Stimulated activated CD8-positive, alpha-beta memory T cell treated with anti-CD3 and anti-CD28 coated beads, Interleukin-7, amount 100 ng/mL, for 1 hour (primary cell): Measurements from ENCODE around the gene FCHSD2.
"Not testable (repeated sequence)": the region's sequence is repeated elsewhere in the genome, so short reads cannot be mapped to it uniquely, and the experiment has no call there.

Experiments
- DNase-seq, 2 donors: peaks; one replicate each; pipeline ENCODE4 v3.0.0-alpha.2; 2020; ENCODE audit warnings: low read depth in 2 of 2

FCHSD2 gene

DNA sequence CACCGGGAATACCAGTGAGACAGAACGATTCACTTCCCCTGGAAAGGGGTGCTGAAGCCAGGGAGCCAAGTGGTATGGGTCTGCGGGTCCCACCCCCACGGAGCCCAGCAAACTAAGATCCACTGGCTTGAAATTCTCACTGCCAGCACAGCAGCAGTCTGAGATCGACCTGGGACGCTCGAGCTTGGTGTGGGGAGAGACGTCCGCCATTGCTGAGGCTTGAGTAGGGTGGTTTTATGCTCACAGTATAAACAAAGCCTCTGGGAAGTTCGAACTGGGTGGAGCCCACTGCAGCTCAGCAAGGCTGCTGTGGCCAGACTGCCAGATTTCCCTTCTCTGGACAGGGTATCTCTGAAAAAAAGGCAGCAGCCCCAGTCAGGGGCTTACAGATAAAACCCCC, 80.7 kb downstream of the FCHSD2 start:
- DNase-seq, result not testable (repeated sequence)

DNA sequence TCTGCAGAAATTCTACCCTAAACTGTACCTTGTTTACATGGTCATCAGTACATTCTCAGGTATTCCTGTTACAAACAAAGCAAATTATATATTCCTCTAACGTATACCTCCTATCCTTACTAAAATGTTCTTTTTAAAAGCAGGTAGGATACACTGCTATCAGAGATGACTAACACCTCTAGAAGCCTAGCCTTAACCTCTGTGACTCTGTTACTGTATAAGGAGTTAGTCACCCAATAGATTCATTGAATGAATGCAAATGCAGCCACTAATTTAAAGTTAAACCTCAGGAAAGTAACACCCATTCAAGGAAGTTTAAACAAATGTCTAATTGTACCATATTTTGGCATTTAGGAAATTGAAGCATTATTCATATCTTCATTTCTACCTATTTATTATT, 82.2 kb downstream of the FCHSD2 start:
- DNase-seq, result no peak

DNA sequence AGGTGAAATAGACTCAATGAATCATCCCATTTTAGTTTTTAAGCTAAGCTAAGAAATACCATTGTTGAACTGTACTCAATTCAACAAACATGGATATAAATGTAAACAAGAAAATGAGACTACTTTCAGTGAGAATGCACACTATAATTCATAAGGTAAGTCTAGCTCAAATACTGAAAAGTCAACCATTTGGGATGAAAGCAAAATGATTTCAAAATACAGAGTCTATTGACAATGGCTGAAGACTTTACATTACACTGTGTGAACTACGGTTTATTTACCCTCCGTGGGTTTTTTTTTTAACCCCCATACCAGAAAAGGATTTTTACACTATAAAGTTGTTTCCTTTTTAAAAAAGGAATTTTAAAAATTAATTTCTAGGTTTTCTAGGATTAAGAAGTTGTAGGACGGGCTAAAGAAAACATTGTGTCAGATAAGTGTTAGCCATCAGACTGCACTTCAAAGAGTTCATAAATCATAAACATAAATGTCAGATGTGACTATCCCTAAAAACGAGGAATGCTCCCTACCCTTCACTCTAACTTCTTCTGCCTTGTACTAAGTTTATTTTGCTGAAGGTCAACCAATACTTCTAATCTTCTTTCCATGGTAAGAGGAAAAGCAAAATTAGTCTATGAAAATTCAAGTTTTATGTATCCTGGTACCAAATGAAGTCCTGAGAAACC, 83.0 kb downstream of the FCHSD2 start:
- DNase-seq, result no peak

DNA sequence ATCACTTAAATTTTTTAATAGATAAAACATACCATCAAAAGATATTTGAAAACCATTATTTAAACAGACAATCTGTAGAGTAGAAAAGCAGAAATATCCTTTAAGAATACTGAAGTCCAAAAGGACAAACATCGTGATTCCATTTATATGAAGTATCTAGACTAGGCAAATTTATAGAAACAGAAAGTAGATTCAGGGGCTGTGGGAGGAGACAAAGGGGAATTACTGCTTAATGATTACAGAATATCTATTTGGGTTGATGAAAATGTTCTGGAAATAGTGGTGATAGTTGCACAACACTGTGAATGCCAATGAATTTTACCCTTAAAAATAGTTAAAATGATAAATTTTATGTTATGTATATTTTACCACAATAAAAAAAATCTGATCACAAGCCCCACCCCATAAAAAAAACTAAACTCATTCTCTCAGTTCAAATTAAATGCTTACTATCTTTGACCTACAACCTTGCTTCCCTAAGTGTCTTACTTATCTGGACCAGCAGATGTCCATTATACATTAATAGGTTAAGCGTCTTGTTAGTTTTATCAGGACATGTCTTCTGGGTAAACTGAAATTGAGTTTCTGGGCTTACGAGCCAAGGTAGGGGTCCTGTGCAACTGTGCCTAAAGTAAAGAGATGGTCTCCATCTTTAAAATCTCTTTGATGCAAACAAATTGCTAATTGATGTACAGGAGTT, 86.3 kb downstream of the FCHSD2 start:
- DNase-seq, result no peak

DNA sequence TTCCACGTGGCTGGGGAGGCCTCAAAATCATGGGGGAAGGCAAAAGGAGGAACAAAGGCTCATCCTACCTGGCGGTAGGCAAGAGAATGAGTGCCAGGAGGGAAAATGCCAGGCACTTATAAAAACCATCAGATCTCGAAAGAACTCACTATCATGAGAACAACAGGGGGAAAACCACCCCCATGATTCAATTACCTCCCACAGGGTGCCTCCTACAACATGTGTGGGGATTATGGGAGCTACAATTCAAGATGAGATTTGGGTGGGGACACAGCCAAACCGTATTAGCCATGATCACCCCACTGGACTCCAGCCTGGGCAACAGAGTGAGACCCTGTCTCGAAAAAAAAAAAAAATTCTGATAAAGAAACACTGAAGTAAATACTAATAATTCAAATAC, 87.1 kb downstream of the FCHSD2 start:
- no peak for DNase-seq

DNA sequence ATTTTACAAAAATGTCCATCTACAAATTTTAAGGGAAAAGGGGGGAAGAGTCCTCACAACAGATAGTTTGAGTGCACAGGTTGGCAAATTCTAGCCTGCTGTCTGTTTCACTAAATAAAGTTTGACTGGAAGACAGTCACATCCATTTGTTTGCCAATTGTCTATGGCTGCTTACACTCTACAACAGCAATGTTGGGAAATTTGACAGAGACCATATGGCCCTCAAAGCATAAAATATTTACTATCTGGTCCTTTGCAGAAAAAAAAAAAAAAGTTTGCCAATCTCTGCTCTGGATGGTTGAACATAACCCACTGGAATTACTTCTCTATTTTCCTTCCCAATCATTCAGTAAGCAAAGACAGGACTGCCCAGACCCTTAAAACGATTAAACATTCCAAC, 88.2 kb downstream of the FCHSD2 start:
- DNase-seq, result no peak

DNA sequence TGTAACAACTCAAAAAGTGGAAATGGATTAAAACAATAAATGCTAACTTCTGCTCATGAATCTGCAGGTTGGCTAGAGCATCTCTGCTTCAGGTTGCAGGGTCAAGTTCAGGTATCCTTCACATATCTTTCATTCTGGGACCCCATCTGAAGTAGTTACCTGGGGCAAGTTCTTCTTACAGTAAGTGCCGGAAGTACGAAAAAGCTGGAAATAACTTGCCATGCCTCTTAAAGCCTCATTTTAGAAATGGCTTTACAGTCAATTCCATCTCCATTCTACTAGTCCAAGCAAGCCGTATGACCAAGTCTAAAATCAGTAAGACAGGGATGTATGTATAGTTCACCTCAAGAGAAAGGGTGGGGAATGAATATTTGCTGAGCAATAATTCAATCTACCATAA, 93.7 kb downstream of the FCHSD2 start:
- DNase-seq, result no peak

DNA sequence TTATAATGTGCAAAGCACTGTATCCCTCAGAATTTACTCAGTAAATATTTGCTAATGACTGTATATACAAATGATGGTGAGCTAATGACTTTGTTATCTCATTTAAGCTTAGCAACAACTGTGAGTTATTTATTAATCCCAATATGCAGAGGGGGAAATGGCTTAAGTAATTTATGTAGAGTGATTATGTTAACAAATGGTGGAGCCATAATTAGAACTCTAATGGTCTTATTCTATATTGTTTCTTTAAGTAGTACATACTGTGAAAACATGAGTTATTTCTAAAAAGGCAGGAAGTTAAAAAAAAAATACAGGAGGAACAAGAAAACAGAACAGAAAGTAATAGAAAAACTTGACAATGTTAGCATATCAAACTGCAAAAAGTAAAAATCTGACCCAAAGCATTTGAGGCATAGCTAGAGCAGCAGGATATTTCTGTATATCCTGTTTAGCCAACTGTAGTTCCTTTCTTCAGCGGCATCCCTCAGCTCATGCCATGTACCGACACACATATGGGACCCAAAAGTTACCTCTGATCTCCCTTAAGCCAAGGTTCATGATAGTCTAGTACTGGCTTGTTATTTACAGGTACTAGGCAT, 94.2 kb downstream of the FCHSD2 start:
- DNase-seq, result no peak

DNA sequence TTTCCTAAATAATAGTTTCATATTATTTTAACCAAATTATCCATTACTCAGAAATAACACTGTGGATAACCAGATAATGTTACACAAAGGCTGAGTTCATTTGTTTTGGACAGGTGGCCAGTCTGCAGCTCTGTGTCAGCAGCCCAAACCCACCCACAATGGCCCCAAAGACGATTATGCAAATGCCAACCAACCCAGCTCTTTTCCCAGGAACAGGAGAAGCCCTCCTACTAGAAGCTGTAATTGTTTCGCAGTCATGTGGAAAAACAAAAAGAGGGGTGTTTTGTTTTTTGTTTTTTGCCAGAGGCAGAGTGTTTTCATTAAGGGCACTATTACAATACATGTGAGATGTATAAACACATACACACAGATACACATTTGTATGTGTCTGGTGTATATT, 102.1 kb downstream of the FCHSD2 start:
- DNase-seq, result no peak

DNA sequence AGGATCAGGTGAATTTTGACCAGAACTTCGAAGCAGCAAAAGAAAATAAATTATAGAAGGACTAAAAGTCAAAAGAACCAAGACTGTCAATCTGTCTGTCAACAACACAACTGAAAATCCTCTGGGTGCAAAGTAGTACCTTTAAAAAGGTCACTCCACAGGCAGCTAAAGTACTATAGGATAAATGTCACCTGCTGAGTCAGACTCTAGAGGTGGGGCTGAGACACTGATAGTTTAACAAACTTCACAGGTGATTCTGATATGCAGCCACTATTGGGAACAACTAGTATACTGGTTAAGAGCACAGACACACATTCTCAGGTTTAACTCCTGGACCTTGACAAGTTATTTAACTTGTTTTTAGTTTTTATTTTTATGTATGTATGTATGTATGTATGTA, 107.3 kb downstream of the FCHSD2 start:
- DNase-seq, result no peak

DNA sequence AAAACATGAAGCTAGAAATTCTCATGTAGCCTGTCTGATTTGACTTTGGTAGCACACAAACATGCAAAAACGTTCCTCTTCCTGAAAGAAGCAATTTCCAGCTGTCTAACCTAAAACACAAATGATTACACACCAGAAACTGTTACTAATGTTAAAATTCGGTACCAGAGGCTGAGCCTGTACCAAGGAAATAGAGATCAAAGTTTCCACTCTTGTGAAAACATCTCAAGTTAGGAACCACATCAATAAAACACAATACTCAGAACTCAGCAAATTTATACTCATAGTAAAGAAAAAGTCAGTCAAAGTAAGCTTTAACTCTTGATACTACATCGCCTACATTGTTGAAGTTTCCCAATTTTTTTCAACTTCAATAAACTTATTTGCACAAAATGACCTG, 107.8 kb downstream of the FCHSD2 start:
- no peak for DNase-seq

DNA sequence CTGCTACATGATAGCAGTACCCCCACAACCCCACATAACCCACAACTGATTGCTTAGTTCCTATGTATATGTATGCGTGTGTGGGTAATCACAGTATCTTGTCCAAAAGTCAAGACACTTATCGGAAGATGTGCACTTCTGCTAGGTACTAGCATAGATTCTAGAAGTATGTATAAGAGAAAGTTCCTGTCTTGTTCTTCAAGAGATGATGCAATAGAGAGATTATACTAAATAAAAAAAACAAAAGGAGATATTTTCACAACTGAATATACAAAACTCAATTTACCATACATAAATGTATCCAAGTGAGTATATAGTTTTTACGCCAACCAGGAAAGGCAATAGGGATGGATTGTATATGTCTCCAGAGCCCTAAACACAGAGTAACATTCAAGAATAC, 112.0 kb downstream of the FCHSD2 start:
- DNase-seq, result no peak

DNA sequence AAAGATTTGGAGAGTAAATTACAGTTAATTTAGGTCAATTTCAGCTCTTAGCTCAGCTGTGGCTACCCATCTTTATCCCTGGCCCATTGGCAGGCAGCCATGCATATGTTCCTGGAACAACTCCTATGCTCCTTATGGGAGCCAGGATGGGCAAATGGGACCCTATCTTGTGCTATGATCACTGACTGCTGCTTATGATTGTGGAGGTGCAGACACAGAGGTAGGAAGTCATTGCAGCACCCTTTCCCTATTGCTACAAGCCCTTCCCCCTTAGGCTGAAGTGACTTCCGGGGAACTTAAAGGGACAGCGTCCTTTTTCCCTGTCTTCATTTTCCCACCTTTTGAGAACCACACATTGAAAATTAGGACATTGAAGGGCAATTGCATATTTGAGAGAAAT, 112.7 kb downstream of the FCHSD2 start:
- no peak for DNase-seq

DNA sequence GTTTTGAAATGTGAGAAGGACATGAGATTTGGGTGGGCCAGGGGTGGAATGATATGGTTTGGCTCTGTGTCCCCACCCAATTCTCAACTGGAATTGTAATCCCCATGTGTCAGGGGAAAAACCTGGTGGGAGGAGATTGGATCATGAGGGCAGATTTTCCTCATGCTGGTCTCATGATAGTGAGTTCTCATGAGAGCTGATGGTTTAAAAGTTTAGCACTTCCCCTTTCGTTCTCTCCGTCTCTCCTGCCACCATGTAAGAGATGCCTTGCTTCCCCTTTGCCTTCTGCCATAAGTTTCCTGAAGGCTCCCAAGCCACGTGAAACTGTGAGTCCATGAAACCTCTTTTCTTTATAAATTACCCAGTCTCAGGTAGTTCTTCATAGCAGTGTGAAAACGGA, 113.5 kb downstream of the FCHSD2 start:
- DNase-seq, result no peak

DNA sequence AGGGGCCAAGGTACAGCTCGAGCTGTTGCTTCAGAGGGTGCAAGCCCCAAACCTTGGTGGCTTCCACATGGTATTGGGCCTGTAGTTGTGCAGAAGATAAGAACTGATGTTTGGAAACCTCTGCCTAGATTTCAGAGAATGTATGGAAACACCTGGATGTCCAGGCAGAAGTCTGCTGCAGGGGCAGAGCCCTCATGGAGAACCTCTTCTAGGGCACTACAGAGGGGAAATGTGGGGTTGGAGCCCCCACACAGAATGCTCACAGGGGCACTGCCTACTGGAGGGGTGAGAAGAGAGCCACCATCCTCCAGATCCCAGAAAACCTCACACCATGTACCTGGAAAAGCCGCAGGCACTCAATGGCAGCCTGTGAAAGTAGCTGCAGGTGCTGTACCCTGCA, 114.3 kb downstream of the FCHSD2 start:
- not testable (repeated sequence) for DNase-seq

DNA sequence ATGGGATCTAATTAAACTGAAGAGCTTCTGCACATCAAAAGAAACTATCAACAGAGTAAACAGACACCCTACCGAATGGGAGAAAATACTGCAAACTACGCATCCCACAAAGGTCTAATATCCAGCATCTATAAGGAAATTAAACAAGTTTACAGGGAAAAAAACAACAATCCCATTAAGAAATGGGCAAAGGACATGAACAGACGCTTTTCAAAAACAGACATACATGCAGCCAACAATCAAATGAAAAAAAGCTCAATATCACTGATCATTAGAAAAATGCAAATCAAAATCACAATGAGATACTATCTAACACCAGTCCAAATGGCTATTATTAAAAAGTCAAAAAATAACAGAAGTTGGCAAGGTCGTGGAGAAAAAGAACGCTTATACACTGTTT, 117.5 kb downstream of the FCHSD2 start:
- no peak for DNase-seq

DNA sequence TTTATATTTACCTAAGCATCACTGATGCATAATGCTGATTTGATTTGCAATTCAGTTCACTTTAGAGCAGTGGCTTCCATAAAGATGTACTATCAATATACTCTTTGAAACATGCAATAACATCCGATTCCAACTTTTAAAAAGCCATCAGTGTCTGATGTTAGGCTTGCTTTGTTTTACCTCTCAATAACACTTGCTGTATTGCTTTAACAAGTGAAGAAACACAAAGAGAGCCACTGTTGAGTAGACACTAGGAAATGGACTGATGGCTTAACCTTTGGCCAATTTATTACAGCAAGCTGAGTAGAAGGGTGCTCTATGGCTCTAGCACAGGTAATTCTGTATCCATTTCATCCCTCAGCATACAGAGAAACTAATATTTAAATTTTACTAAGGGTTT, 122.1 kb downstream of the FCHSD2 start:
- no peak for DNase-seq

DNA sequence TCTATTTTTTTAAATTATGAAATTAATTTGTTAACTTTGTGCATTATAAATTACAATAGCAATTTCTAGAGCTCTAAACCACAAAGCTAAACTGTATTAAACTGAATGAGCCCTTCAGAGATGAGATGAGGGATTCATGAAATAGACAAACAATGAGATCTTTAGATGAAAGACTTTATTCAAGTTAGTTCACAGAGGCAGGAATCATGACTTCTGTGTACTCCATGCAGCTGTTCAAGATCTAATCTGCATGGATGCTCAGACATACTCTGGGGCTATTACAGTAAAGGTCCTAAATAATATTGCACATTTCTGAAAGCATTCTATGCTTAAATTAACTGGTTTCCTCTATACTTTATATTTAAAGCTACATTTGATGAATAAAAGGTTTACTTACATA, 122.7 kb downstream of the FCHSD2 start:
- no peak for DNase-seq

DNA sequence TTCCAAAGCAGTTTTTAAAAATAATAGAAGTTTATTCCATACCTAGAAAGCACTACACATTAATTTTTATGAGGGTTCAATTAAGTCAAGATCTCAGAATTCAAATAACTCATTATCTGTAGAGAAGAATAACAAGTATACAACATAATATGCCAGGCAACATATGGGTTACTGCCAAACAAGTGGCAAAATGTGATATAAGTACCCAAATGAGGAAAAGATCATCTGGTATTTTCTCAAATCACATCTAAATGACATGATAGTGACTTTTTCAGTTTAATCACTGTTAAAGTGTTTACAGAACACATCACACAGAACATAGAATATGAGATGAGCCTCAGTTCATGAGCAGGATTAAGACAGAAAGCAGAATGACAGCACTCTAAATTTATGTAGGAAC, 123.3 kb downstream of the FCHSD2 start:
- no peak for DNase-seq

DNA sequence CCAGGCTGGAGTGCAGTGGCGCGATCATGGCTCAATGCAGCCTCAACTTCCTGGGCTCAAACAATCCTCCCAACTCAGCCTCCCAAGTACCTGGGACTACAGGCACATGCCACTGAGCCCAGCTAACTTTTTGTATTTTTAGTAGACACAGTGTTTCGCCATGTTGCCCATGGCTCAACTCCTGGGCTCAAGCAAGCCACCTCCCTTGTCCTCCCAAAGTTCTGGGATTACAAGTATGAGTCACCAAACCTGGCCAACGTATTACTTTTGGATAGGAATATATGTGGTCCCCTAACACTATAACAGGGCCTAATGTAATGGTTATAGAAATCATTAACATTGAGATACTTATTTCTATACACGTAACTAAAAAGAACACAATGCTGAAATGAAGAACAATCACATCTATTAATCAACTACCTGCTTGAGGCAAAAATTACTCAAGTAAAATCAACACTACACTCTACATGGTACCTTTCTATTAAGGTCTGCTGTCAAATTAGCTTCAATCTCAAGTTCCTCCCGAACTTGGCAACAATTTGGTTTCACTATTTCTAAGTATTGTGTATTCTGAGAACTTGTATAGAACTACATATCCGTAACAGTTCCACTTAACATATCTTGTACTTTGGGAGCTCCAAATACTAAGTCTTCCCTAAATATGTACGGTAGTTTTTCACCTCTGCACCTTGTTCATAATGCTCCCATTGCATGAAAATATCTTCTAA, 124.9 kb downstream of the FCHSD2 start:
- DNase-seq, result no peak

DNA sequence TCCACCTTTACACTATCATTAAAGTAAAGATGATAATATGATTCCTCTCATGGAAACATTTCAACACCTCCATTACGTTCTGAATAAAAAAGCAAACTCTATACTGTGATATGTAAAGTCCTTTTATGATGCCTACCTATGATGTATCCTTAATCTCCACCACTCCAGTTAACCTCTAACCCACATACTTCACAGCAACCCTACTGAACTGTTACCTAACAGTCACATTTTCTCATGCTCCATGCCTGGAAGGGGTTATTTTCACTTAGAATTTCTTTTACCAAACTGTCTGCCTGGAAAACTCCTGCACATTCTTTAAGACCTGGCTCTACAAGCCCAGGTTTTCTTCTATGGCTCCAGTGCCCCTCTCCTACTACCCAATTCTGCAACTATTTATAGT, 129.1 kb downstream of the FCHSD2 start:
- no peak for DNase-seq

DNA sequence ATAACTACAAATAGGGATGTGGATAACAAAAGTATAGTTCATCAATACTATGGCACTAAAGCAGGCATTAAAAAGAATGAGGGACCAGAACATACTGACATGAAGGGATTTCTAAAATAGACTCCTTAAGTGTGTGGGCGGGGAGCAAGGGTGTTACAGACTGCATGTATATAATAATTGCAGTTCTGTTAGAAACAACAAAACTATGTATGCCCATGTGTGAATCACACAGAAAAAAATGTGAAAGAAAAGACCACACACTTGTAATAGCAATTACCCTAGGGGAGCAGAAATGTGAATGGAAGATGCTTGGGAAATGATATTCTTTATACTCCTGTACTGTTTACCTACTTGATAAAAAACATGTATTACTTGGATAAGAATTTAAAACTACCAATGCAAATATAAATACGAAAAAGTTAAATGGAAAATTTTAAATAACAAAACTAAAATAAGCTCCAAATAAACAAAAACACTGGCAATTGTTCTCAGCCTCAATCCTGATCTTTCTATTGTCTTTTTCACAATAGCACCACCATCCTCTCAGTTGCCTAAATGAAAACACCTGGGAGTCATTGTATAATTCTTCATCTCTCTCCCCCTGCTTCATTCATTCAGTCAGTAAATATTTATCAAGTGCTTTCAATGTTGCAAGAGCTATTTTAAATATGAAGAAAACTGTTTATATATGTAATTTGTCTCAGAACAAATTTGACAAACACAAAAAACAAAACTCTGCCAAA, 129.8 kb downstream of the FCHSD2 start:
- no peak for DNase-seq
